Right atrium auricular region (tissue), 2 donors: Measurements from ENCODE around the gene COPS7A. TPM values are rescaled to one million over a fixed set of nuclear protein-coding genes. Genes with fewer than 3 reads are reported as not detected.
"Not testable (repeated sequence)": the region's sequence is repeated elsewhere in the genome, so short reads cannot be mapped to it uniquely, and the experiment has no call there.

Experiments
- DNase-seq: peaks from one replicate; pipeline ENCODE4 v3.0.0-alpha.2; 2019; ENCODE audit warnings: low spot score
- H3K27ac ChIP-seq, 2 donors: fragments of 200-600 bp; sonication (generic); 1 replicate in 1 of 2; 2 replicates in 1 of 2; pipeline ENCODE4 v1.5.1; 2016 to 2019
- H3K27me3 ChIP-seq, 2 donors: fragments of 200-600 bp; sonication (generic); one replicate each; pipeline versions ENCODE4 v1.5.1 to v1.6.0; 2017 to 2019
- H3K36me3 ChIP-seq: fragments of 200-600 bp; sonication (generic); one replicate; pipeline ENCODE4 v1.5.1; 2016
- H3K4me1 ChIP-seq, 2 donors: fragments of 200-600 bp; sonication (generic); one replicate each; pipeline versions ENCODE4 v1.5.1 to v1.6.0; 2017 to 2019
- H3K4me3 ChIP-seq, 2 donors: fragments of 200-600 bp; sonication (generic); 1 replicate in 1 of 2; 2 replicates in 1 of 2; pipeline ENCODE4 v1.5.1; 2017 to 2019; ENCODE audit warnings: mild to moderate bottlenecking in 1 of 2, moderate library complexity in 1 of 2
- H3K9me3 ChIP-seq, 2 donors: fragments of 200-600 bp; sonication (generic); one replicate each; pipeline ENCODE4 v1.5.1; 2019
- total RNA-seq, 2 donors: library from RNA; depleted of rRNA; stranded (reverse); fragments of >200 nt; gene quantifications; one replicate each; pipeline ENCODE4 v1.1.0, GENCODE V29; 2016
- TF ChIP-seq, protein P1 (sequence below), 2 donors: fragments of 200-600 bp; sonication (generic); IDR thresholded peaks; one replicate each; pipeline ENCODE4 v1.5.1; 2019; ENCODE audit warnings: antibody characterized with exemption in 2 of 2

The COPS7A gene
- total RNA-seq, 2 donors from 2014 or later, result 72.7 to 73.6 TPM

DNA sequence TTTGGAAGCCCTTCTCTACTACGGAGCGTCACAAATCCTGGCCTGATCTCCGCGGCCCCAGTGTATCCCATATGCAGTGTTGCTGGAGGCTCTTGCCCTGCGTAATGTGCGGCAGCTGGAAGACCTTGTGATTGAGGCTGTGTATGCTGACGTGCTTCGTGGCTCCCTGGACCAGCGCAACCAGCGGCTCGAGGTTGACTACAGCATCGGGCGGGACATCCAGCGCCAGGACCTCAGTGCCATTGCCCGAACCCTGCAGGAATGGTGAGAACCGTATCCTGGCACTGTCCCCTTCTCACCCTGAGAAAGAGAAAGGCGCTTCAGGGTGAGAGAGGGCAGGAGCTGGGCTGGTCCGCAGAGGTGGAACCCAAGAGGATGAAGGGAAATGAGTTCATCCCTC is 5.3 kb downstream of the COPS7A start:
- DNase-seq, result no peak

GRCh38 chr12:6730169-6730568 is 6.3 kb downstream of the COPS7A start:
- Histone ChIP-seq H3K36me3 (peaks cover 46% of the 10 kb centered on the region), H3K27ac (no peak overlapping the region), H3K9me3 (no peaks in the 10 kb centered on the region), H3K4me1 (peaks cover 0 to 5% of the 10 kb centered on the region in 2 donors), H3K4me3 (no peak overlapping the region), H3K27me3 (no peaks in the 10 kb centered on the region)
- TF ChIP-seq, protein P1, sequence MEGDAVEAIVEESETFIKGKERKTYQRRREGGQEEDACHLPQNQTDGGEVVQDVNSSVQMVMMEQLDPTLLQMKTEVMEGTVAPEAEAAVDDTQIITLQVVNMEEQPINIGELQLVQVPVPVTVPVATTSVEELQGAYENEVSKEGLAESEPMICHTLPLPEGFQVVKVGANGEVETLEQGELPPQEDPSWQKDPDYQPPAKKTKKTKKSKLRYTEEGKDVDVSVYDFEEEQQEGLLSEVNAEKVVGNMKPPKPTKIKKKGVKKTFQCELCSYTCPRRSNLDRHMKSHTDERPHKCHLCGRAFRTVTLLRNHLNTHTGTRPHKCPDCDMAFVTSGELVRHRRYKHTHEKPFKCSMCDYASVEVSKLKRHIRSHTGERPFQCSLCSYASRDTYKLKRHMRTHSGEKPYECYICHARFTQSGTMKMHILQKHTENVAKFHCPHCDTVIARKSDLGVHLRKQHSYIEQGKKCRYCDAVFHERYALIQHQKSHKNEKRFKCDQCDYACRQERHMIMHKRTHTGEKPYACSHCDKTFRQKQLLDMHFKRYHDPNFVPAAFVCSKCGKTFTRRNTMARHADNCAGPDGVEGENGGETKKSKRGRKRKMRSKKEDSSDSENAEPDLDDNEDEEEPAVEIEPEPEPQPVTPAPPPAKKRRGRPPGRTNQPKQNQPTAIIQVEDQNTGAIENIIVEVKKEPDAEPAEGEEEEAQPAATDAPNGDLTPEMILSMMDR (IDR thresholded peaks at IDR 0.05), result no peak
- no peak for DNase-seq

More for the DNA sequence above, 5.3 kb downstream of the COPS7A start:
- no peaks in the 10 kb centered on the region for H3K9me3 ChIP-seq
- H3K36me3 ChIP-seq, result peaks cover 46% of the 10 kb centered on the region
- TF ChIP-seq, protein P1 (IDR thresholded peaks at IDR 0.05), result no peak
- peaks cover 0 to 15% of the 10 kb centered on the region in 2 donors for H3K4me1 ChIP-seq
- H3K27ac ChIP-seq, result no peak overlapping the region
- no peak overlapping the region for H3K4me3 ChIP-seq
- no peaks in the 10 kb centered on the region for H3K27me3 ChIP-seq

- Histone ChIP-seq H3K4me3 (no peak overlapping the region), H3K27ac (no peak overlapping the region), H3K27me3 (no peaks in the 10 kb centered on the region), H3K9me3 (no peaks in the 10 kb centered on the region), H3K36me3 (peaks cover 23% of the 10 kb centered on the region), H3K4me1 (peaks cover 0 to 5% of the 10 kb centered on the region in 2 donors)
- no peak for DNase-seq
- TF ChIP-seq, protein P1 (IDR thresholded peaks at IDR 0.05), result no peak
Observed at GRCh38 chr12:6734506-6735387, 10.9 kb downstream of the COPS7A start.

- peak overlapping the region; percentile 0 to 7 for H3K27ac ChIP-seq
- H3K36me3 ChIP-seq, result peaks cover 14% of the 10 kb centered on the region
- no peak overlapping the region for H3K4me3 ChIP-seq
- DNase-seq, result peak; percentile 70
- peaks cover 0 to 5% of the 10 kb centered on the region in 2 donors for H3K4me1 ChIP-seq
- TF ChIP-seq, protein P1 (IDR thresholded peaks at IDR 0.05), result peak; percentile 53 to 78
- H3K27me3 ChIP-seq, result no peaks in the 10 kb centered on the region
- H3K9me3 ChIP-seq, result no peaks in the 10 kb centered on the region
Observed at GRCh38 chr12:6735448-6736191, 11.8 kb downstream of the COPS7A start.

- Histone ChIP-seq H3K4me3 (no peak overlapping the region), H3K36me3 (peaks cover 3% of the 10 kb centered on the region), H3K9me3 (no peaks in the 10 kb centered on the region), H3K27me3 (no peaks in the 10 kb centered on the region), H3K4me1 (peaks cover 0 to 5% of the 10 kb centered on the region in 2 donors), H3K27ac (no peak overlapping the region)
- TF ChIP-seq, protein P1 (IDR thresholded peaks at IDR 0.05), result no peak
- no peak for DNase-seq
Observed at GRCh38 chr12:6736754-6737153, 12.9 kb downstream of the COPS7A start.

GRCh38 chr12:6742080-6742479 is 18.2 kb downstream of the COPS7A start:
- not testable (repeated sequence) for H3K36me3 ChIP-seq, DNase-seq, H3K4me3 ChIP-seq, H3K9me3 ChIP-seq, H3K4me1 ChIP-seq, H3K27me3 ChIP-seq, H3K27ac ChIP-seq
